Activated CD4-positive, alpha-beta T cell treated with anti-CD3 and anti-CD28 coated beads, Interleukin-2, amount 50 U/mL, for 16 hours (primary cell): ENCODE measurements around the gene RNF175.
A peak's percentile ranks its signal among the peaks of the same experiment; 100 is the strongest.

ENCODE experiments used
- DNase-seq: peaks from one replicate; pipeline ENCODE4 v3.0.0-alpha.2; 2020

Gene RNF175

DNA sequence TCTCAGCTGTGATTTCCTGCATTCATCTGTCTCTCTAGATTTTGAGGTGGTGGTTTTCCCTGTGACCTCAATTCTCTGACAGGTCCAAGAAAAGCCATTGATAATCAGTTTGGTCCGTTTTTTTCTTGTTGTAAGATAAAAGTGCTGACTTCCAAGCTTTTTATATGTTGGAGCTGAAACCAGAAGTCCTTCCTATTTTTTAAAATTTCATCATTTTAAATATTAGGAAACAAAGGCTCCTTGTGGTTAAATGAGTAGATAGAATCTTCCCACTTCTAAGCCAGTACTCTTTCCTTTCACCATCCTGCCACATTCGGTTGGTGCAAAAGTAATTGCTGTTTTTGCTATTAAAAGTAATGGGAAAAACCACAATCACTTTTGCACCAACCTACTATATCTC, 18.3 kb downstream of the RNF175 start:
- no peak for DNase-seq

DNA sequence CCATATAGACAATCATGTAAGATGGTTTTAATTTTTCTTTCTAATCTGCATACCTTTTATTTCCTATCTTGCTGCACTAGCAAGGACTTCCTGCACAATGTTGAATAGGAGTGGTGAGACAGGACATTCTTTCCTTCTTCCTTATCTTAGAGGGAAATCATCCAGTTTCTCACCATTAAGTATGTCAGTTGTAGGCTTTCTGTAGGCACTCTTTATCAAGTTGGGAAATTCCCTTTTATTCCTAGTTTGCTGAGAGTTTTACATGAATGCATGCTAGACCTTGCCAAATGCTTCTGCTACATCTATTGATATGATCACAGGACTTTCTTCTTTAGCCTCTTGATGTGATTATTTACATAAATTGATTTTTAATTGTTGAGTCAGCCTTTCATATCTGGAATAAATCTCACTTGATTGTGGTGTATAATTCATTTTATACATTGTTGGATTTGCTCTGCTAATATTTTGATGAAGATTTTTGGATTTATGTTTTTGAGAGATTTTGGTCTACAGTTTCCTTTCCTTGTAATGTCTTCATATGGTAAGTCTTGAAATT, 23.8 kb downstream of the RNF175 start:
- DNase-seq, result no peak

DNA sequence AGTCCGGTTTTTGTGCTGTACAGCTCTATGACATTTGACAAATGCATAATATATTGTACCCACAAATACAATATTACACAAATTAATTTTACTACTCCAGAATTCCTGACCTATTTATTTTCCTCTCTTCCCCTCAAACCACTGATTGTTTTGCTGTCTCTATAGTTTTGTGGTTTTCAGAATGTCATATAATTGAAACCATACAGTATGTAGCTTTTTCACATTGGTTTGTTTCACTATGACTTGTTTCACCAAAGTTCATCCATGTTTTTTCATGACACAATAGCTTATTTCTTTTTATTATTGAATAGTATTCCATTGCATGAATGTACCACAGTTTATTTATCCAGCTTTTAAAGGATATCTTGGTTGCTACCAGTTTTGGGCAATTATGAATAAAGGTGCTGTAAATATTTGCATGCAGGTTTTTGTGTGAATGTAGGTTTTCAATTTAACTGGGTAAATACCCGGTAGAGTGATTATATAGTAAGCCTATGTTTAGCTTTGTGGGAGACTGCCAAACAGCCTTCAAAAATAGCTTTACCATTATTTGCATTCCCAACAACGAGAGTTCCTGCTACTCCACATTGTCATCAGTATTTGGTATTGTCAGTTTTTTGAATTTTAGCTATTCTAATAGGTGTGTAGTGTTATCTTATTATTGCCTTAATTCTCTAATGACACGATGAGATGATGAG, 25.9 kb downstream of the RNF175 start:
- peak; percentile 25 for DNase-seq

DNA sequence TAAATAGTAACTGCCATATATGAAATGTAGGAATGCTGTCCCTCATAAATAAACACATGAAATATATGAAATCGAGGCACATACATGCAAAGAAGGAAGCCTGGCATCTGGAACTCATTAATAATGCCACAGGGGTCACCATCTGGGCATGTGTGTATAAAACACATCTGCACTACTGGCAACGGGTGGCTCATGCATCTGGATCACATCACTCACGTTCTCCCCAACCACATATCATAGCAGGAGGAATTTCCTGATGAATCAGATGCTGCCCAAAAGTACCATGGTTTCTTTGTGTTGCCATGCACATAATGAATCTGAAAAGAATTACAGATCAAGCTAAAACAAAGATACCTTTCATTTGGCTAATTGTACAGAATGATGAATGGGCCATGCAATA, 28.6 kb downstream of the RNF175 start:
- DNase-seq, result no peak

DNA sequence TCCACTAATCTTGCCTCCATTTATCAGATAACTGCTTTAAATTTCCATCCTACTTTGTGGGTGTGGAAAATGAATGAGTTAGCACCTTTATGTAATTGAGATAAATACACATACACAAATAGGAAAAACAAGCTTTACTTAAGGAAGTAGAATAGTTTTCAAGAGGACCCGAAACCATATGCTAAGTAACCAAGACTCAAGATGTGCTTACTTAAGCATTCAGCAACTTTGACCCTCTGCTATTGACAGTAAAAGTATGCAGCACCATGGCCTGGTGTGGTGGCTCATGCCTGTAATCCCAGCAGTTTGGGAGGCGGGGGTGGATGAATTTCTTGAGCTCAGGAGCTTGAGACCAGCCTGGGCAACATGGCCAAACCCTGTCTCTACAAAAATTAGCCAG, 29.9 kb downstream of the RNF175 start:
- DNase-seq, result no peak

DNA sequence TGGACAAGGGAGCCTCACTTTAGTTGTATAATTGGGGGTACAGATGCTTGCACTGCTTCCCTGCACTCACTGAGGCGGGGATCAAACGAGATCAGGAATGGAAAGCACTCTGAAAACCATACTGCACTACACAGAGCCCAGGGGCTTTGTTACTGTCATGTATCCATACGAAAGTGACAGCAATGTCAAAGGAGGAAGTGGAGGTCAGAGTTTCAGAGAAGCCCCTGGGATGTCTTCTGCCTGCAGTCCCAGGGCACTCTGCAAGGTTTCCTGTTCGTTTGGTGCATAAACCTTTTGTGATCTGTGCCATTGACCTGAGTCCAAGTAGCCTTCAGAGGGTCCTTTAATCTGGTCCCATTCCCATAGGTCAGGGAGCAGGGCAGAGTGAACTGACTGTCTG, 31.2 kb downstream of the RNF175 start:
- DNase-seq, result no peak

DNA sequence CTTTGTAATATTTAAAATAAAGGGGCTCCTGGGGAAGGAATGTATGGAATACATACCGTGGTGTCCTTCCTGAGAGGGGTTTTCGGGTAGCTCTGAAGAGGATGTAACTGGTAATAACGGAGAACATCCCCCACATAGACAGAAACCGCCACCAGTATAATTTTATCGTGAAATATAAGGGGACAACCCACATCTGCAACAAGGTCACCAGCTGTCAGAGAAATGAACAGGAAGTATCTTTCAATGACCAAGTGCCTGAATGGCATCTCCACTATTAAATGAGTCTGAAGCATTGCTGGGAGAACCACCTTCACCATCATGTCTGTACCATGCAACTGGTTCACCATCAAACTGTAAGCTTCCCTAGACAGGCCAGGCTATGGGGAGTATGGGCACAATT, 31.7 kb downstream of the RNF175 start:
- DNase-seq, result no peak

DNA sequence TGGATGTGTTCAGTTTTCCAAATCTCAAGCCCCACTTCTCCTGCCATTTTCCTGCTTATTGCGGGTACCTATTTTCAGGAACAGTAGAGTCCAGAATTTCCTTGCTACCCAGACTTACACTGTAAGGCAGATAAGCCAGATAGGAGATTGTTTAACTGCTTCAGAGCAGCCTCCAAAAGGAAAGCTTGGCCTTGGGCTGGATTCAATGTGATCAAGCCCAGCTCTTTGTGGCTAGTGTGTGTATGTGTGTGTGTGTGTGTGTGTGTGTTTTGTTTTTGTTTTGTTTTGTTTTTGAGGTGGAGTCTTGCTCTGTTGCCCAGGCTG, 34.0 kb downstream of the RNF175 start:
- DNase-seq, result no peak

DNA sequence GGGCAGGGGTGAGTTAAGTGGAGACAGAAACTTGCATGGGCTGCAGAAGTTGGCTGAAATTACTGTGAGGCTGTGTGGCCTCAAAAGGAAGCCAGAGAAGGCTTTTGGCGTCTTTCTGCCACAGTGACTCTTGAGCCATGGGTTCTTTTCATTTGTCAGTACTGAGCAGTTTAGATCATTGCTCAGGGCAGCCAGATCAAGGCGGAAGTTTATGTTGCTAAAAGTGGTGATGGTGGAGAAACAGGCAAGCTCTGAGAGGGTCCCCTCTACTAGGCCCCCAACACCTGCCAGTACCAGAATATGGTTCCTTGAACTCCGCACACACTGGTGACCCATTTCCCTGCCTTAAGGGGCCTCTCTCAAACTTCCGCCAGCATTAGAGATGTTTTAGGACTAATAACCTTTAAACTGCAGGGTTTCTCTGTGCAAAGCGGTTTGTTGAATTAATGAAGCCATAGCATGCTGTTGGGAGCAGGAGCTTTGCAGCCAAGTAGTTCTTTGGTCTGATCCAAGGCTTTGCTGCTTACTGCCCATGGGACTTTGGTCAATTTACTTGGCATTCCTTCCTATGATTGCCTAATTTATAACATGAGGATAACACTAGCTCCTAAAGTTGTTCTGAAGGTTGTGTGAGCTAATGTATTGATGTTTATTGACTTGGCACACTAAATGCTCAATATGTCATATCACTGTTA, 34.5 kb downstream of the RNF175 start:
- DNase-seq, result no peak

DNA sequence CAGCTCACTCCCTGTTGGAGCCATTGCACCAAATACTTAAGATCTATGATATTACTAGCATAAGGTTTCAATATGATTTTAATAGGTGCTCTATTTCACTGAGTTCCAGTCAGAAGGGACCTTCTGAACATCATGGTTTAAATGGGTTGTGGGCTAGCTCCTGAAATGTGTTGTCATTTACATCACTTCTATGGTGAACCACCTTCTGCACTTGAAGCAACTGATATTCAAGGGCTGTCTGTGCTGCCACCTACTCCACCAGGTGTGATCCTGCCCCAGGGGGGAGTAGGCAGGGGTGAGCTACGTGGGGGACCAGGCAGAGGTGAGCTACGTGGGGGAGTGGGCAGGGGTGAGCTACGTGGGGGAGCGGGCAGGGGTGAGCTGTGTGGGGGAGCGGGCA, 35.2 kb downstream of the RNF175 start:
- DNase-seq, result peak; percentile 37

DNA sequence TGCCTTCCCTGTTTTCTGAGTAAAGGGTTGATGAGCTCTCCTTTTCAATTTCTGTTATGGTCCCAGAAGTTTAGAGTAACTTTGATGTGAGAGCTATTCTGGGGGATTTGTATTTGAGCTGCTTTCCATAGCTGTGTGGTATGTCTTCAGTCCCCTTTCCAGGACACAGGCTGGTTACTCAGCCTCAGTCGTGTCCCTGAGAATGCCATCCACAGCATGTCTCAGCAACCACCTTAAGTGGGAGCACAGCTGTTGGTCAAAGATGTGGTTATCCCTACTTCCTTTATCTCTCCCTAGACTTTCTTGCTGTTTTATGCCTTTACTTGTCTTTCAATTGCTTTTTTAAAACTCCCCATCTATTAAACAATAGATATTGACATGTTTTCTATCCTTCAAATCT, 37.8 kb downstream of the RNF175 start:
- no peak for DNase-seq

DNA sequence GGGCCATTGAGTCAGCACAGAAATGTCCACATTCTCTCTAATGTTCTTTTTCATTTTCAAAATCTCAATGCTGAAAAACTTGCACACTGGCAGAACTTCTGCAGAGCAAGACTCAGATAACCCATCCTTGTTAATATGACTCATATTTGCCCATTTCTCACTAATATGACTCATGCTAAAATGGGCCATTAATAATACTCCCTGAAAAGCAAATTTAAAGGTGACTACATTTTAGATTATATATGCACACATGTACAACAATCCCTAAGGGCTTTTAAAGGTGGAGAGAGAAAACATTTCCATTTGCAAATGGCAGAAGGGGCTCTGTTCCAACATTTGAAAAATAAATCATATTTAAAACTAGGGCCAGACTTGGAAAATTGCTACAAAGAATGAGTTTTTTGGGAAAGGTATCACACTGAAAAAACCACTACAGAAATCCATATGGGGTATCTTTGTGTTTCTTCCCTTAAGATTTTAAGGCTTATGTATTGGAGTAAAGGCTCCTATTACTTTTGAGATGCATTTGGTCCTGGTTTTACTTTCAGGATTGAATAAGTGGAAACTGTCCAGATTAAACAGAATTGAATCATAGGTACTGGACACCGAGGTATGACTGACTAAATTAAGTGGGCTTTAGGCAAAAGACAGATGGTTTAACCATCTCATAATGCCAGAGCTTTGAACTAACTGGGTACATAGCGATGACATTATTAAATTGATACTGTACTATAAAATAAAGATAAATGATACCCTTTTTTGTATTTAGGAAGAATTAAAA, 45.8 kb downstream of the RNF175 start:
- no peak for DNase-seq

DNA sequence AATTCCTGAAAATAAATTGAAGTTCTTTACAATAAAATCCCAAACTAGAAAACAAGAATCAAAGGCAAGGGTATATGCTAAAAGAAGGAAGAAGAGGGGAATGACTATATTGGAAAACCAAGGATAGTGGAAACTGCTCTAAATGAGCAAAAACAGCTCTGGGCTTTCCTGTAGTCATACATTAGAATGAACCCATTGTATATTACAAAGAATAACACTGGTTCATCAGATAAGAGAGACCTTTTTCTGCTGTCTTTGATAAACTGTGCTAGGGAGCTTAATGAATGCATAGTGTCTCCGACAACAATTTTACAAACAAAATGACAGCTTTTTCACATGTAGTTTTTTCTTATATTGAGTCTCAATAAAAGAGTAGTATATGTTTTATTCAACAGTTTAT, 49.1 kb downstream of the RNF175 start:
- no peak for DNase-seq

DNA sequence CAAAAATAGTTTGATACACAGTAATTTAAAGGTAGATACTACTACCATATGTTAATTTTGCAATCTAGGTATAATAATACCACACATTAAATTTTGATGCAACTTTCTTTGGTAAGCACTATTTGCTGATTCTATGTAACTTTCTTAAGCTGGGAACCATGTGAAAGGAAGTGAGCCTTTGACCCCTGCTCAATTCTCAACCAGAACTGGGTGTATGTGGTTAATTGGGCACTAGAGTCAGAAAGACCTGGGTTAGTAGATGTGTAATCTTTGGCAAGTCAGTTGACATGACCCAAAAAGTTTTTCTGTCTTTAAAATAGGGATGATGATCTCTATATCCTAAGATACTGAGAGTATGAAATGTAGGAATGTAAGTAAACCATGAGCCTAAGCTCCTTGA, 53.3 kb downstream of the RNF175 start:
- no peak for DNase-seq

DNA sequence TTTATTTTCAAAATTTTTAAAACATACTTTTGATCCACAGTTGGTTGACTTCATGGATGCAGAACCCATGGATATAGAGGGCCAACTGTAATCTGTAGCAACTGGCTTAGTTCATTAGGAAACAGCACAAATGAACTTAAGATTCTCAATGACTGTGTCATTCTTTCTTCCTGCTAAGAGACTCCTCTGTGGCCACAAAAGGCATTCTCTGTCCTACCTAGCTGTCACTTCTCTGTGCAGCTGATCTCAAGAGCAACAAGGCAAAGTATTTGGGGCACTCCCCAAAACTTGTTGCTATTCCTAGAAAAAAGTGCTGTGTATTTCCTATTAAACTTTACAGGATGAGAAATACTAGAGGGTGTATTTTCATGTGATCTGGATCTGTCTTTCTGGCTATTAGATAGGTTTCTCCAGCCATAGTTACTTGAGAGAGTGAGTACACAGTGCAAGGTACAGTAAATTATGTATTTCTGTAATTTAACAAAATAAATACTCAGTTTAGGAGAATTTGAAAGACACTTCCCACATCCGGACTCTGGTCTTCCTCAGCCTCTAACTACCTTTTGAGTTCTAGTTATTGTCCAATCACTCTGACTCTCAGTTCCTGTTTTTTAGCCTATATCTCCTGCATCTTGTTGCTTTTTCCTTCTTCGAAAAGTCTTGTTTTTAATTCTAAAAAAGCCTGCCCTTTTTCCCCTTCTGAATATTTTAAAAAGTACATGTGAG, 53.9 kb downstream of the RNF175 start:
- no peak for DNase-seq

DNA sequence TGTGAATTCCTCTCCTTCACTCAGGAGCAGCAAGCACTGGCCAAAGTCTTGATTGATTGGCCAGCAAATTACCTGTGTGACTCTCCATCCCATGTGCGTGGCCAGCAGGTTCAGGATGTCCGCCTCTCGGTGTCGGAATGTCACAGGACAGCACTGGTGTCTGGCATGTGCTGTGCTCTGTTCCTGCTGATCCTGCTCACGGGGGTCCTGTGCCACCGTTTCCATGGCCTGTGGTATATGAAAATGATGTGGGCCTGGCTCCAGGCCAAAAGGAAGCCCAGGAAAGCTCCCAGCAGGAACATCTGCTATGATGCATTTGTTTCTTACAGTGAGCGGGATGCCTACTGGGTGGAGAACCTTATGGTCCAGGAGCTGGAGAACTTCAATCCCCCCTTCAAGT, 55.3 kb downstream of the RNF175 start:
- DNase-seq, result no peak

DNA sequence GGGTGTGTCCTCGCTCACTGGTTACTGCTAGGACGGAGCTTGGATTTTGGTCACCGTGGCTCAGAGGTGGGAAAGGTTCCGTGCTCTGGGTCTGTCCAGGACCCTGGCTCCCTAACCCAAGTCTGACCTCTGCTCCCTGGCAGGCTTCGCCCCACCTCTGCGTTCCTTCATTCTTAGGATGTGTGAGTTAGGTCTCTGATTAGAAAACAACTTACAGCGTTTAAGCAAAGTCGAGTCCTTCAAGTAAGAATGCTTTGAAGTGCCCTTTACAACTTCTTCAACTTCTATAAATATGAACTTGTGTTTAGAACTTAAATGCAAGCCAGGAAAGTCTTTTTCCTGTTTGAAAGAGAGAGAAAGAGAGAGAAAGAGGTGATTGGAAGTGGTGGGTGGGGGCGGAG, 74.9 kb downstream of the RNF175 start:
- no peak for DNase-seq

DNA sequence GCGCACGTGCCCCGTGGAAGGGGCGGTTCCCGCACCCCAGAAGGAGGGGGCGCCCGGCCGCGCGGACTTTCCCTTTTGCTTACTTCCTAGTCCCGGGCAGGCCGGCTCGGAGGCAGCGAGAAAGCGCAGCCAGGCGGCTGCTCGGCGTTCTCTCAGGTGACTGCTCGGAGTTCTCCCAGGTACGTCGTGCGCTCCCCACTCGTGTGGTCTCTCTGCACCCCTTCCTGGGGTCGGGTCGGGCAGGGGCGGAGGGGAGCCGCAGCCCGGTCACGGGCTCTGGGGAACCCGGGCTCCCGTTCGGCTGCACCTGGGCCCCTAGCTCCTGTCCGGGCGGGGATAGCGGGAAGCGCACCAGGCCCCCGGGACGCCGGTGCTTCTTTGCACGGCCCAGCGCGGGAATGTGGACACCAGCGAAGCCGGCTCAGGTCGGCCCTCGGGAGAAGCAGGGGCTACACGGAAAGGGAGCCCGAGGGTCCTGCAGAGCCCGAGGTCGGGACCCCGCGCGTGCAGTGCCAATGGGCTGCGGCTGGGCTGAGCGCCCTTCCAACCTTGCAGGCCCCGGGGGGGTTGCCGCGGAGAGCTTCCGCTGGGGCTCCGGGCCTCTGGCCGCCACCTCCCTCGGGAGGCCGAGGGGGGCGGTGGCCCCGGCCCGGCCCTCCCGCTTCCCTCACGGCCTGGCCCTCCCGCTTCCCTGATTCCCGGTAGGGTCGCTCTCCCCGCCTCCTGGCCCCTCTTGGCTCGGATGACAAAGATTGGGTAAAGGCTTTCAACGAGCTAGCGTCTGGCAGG, 75.4 kb downstream of the RNF175 start, which contains the start of gene TLR2:
TSS of gene TLR2 (plus strand) at position 99 of the 789 bp plus-strand sequence. CDS start 18,628 bp downstream, outside the sequence.
- peak; percentile 21 for DNase-seq

DNA sequence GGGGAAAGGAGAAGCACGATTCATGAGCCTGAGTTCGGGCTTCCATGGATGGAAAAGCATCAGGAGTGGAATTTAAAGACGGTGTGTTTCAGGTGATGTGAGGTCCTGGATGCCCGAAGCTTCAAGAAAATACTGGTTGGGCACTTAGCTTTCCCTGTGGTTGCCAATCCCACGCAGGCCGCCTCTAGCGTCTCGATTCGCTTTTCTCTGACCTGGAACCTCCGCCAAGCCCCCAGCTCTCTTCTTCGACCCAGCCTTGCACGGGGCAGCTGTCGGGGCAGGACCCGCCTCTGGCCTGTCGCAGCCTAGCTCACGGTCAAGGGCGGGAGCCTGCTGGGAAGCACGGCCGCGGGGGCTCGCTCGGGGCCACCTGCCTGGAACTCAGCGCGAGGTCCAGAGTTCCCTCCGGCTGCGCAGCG, 76.1 kb downstream of the RNF175 start:
- no peak for DNase-seq

DNA sequence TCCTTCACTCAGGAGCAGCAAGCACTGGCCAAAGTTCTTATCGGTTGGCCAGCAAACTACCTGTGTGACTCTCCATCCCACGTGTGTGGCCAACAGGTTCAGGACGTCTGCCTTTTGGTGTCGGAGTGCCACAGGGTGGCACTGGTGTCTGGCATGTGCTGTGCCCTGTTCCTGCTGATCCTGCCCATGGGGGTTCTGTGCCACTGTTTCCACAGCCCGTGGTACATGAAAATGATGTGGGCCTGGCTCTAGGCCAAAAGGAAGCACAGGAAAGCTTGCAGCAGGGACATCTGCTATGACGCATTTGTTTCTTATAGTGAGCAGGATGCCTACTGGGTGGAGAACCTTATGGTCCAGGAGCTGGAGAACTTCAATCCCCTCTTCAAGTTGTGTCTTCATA, 80.3 kb downstream of the RNF175 start:
- no peak for DNase-seq

DNA sequence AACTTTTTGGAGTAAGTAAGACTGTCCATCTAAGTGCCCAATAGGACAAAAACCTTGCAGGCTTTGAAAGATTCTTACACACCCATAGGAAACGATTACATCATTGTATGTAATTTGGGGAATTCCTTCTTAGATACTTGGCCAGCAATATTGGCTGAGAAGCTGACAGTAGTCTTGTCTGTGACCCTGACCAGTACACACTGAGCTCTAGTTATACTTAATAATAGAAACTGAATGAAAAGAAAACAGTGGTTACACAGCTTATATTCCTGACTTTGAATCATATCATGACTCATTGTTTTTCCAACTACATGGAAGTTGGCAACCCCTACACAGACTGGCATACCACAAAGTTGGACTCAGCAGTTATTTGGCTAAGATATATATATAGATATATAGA, 82.8 kb downstream of the RNF175 start:
- no peak for DNase-seq

DNA sequence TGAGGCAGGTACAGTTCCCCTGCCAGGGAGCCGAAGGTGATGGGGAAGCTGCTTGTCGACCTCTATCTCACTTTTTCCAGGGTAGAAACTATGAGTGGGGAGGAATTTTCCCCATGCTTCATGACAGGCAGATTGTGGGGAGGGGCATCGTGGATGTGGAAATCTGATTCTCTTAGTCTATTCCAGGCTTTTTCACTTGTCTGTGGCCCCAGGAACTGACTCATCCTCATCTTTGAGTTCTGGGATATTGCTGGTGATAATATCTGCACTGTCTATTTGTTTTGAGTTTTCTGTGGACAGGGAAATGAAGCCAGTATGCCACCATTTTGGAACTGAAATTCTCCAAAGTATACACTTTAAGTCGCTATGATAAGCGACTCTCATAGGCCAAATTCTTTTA, 83.3 kb downstream of the RNF175 start:
- no peak for DNase-seq
